Testis (tissue), 3 donors: Measurements from ENCODE around the gene RNF152. TPM values are rescaled to one million over a fixed set of nuclear protein-coding genes. Genes with fewer than 3 reads are reported as not detected.

Experiments used
- DNase-seq: peaks from one replicate; pipeline ENCODE4 v3.0.0-alpha.2; 2019
- H3K27ac ChIP-seq, 2 donors: fragments of 200-600 bp; sonication (generic); one replicate each; pipeline ENCODE4 v1.5.1; 2019
- H3K27me3 ChIP-seq: fragments of 200-600 bp; sonication (generic); one replicate; pipeline ENCODE4 v1.5.1; 2019
- H3K36me3 ChIP-seq: fragments of 200-600 bp; sonication (generic); one replicate; pipeline ENCODE4 v1.5.1; 2017; ENCODE audit warnings: low read depth; ENCODE audit errors: missing control alignments
- H3K4me1 ChIP-seq: fragments of 200-600 bp; sonication (generic); one replicate; pipeline ENCODE4 v1.5.1; 2019
- H3K4me3 ChIP-seq, 2 donors: fragments of 200-600 bp; sonication (generic); one replicate each; pipeline ENCODE4 v1.5.1; 2017 to 2019
- H3K9me3 ChIP-seq: fragments of 200-600 bp; sonication (generic); one replicate; pipeline ENCODE4 v1.5.1; 2017
- POLR2A ChIP-seq: fragments of 450-650 bp; IDR thresholded peaks from one replicate; pipeline ENCODE4 v1.6.1; 2017; ENCODE audit warnings: antibody characterized with exemption, mild to moderate bottlenecking, moderate library complexity
- WGBS, 2 donors: methylation state at CpG; one replicate each; pipeline ENCODE4 v1.1.5; 2018; 5-methylcytosine and 5-hydroxymethylcytosine counted together
- intact Hi-C: fragments of 100-400 bp; cut with DNase I; formaldehyde crosslinking; loops from one replicate; pipeline ENCODE4 v1.15.1; 2023; ENCODE audit warnings: low total_unique reads
- polyA plus RNA-seq: library from polyadenylated mRNA; stranded (reverse); fragments of 350-450 nt; fragmentation: Illumina TruSeq; extraction: RNeasy Lipid Tissue Mini Kit (QIAGEN cat#74804); gene quantifications from one replicate; pipeline ENCODE4 v1.2.3, GENCODE V29; 2014; ENCODE audit warnings: low read depth, low replicate concordance; ENCODE audit not compliant: insufficient read depth
- total RNA-seq, 2 donors: library from RNA; depleted of rRNA; stranded (reverse); fragments of >200 nt; gene quantifications; one replicate each; pipeline ENCODE4 v1.2.3, GENCODE V29; 2016
- TF ChIP-seq, protein P1 (sequence below), 3 experiments: fragments of 450-650 bp in 2 of 3; fragments of 200-600 bp in 1 of 3; sonication (generic) in 1 of 3; IDR thresholded peaks; one replicate each; pipeline ENCODE4 v1.5.1; 2016 to 2019; ENCODE audit warnings: antibody characterized with exemption in 3 of 3, mild to moderate bottlenecking in 2 of 3, moderate library complexity in 1 of 3

Gene RNF152
- total and polyA plus RNA-seq, 3 donors from 2014 or later: 2.3 to 20.3 (median 10.8) TPM

- intact Hi-C loops: no loop called here
- Histone ChIP-seq H3K9me3 (no peaks in the 10 kb centered on the region), H3K27ac (no peak overlapping the region), H3K27me3 (no peaks in the 10 kb centered on the region), H3K4me1 (no peaks in the 10 kb centered on the region), H3K36me3 (no peaks in the 10 kb centered on the region), H3K4me3 (no peak overlapping the region)
- no peak for DNase-seq
- no peak for TF ChIP-seq POLR2A
- TF ChIP-seq, protein P1, sequence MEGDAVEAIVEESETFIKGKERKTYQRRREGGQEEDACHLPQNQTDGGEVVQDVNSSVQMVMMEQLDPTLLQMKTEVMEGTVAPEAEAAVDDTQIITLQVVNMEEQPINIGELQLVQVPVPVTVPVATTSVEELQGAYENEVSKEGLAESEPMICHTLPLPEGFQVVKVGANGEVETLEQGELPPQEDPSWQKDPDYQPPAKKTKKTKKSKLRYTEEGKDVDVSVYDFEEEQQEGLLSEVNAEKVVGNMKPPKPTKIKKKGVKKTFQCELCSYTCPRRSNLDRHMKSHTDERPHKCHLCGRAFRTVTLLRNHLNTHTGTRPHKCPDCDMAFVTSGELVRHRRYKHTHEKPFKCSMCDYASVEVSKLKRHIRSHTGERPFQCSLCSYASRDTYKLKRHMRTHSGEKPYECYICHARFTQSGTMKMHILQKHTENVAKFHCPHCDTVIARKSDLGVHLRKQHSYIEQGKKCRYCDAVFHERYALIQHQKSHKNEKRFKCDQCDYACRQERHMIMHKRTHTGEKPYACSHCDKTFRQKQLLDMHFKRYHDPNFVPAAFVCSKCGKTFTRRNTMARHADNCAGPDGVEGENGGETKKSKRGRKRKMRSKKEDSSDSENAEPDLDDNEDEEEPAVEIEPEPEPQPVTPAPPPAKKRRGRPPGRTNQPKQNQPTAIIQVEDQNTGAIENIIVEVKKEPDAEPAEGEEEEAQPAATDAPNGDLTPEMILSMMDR (IDR thresholded peaks at IDR 0.05): no peak
- WGBS, 2 donors: 33 to 34% methylated on average over 5 of the region's 5 CpGs
Observed at GRCh38 chr18:61833387-61833786, 59.4 kb downstream of the RNF152 start.

GRCh38 chr18:61832858-61833257 is 59.9 kb downstream of the RNF152 start:
- DNase-seq: no peak
- H3K4me1 ChIP-seq: no peaks in the 10 kb centered on the region
- H3K27me3 ChIP-seq: no peaks in the 10 kb centered on the region
- H3K27ac ChIP-seq: no peak overlapping the region
- no peaks in the 10 kb centered on the region for H3K9me3 ChIP-seq
- intact Hi-C loops: no loop called here
- H3K4me3 ChIP-seq: no peak overlapping the region
- TF ChIP-seq, protein P1 (IDR thresholded peaks at IDR 0.05): no peak
- no peak for TF ChIP-seq POLR2A
- H3K36me3 ChIP-seq: no peaks in the 10 kb centered on the region
- 86 to 87% methylated on average over 2 of the region's 2 CpGs for WGBS, 2 donors

DNA sequence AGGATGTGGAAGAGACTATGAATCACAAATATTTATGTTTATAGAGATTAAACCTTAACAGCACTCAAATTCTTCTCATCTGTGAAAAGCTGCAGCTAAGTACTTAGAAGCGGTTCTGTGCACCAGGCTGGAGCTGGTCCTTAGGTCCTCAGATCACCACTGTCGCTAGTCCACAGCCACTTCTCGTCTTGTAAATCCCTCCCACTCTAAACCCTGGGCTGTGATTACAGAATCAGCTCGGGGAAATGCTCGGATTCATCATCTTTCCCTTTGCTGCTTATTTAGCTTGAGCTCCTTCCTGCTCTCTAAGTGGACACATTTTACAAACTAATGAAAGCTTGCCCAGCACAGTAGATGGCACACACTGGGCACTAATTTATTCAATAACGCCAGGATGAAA is 61.7 kb downstream of the RNF152 start:
- H3K27me3 ChIP-seq: no peaks in the 10 kb centered on the region
- H3K4me3 ChIP-seq: no peak overlapping the region
- TF ChIP-seq POLR2A: no peak
- TF ChIP-seq, protein P1 (IDR thresholded peaks at IDR 0.05): no peak
- intact Hi-C loops: no loop called here
- no peaks in the 10 kb centered on the region for H3K9me3 ChIP-seq
- H3K36me3 ChIP-seq: no peaks in the 10 kb centered on the region
- no peaks in the 10 kb centered on the region for H3K4me1 ChIP-seq
- no peak overlapping the region for H3K27ac ChIP-seq
- no peak for DNase-seq
- WGBS, 2 donors: 54 to 56% methylated on average over 6 of the region's 6 CpGs

GRCh38 chr18:61829108-61829507 is 63.7 kb downstream of the RNF152 start:
- Histone ChIP-seq H3K27me3 (no peaks in the 10 kb centered on the region), H3K4me3 (no peak overlapping the region), H3K4me1 (no peaks in the 10 kb centered on the region), H3K27ac (no peak overlapping the region), H3K9me3 (no peaks in the 10 kb centered on the region), H3K36me3 (no peaks in the 10 kb centered on the region)
- DNase-seq: no peak
- no peak for TF ChIP-seq POLR2A
- intact Hi-C loops: no loop called here
- WGBS, 2 donors: 91 to 95% methylated on average over 4 to 7 of the region's 7 CpGs

GRCh38 chr18:61827591-61827990 is 65.2 kb downstream of the RNF152 start:
- intact Hi-C loops: no loop called here
- no peak for DNase-seq
- H3K27ac ChIP-seq: no peak overlapping the region
- no peaks in the 10 kb centered on the region for H3K9me3 ChIP-seq
- H3K36me3 ChIP-seq: no peaks in the 10 kb centered on the region
- TF ChIP-seq POLR2A: no peak
- TF ChIP-seq, protein P1 (IDR thresholded peaks at IDR 0.05): no peak
- H3K27me3 ChIP-seq: no peaks in the 10 kb centered on the region
- 79 to 83% methylated on average over 3 of the region's 3 CpGs for WGBS, 2 donors
- H3K4me1 ChIP-seq: no peaks in the 10 kb centered on the region
- no peak overlapping the region for H3K4me3 ChIP-seq
